K562 (cell line): ENCODE results near the gene OSBPL3. TPM values are rescaled to one million over a fixed set of nuclear protein-coding genes. Genes with fewer than 3 reads are reported as not detected.

Experiments used
- ARID2 ChIP-seq: fragments of 450-650 bp; IDR thresholded peaks from 2 replicates; pipeline ENCODE4 v1.6.1; 2017; ENCODE audit warnings: antibody characterized with exemption, mild to moderate bottlenecking
- ATF1 ChIP-seq, 2 experiments: fragments of 450-650 bp in 1 of 2; IDR thresholded peaks; 2 replicates each; pipeline ENCODE4 v1.6.1; 2016; ENCODE audit warnings: missing compliant biosample characterization in 1 of 2, missing genetic modification characterization in 1 of 2
- CTBP1 ChIP-seq: fragments of 450-650 bp; IDR thresholded peaks from 2 replicates; pipeline ENCODE4 v1.6.1; 2016; ENCODE audit warnings: borderline replicate concordance
- FOSL1 ChIP-seq: fragments of 200-800 bp; sonication (Bioruptor generic); conservative IDR thresholded peaks from 2 replicates; pipeline ENCODE4 v1.6.1; 2016; ENCODE audit warnings: missing genetic modification characterization, missing compliant biosample characterization
- MAFK ChIP-seq: IDR thresholded peaks from 2 replicates; pipeline ENCODE4 v1.6.1; 2011; ENCODE audit warnings: low read length, improper control_type of control experiment
- MED1 ChIP-seq: sonication (generic); formaldehyde crosslinking; IDR thresholded peaks from 2 replicates; pipeline ENCODE4 v1.8.1; 2023; ENCODE audit warnings: missing genetic modification reagents, borderline replicate concordance
- MTA1 ChIP-seq: fragments of 450-650 bp; IDR thresholded peaks from 2 replicates; pipeline ENCODE4 v1.6.1; 2017; ENCODE audit warnings: borderline replicate concordance
- RCOR1 ChIP-seq, 2 experiments: IDR thresholded peaks; 2 replicates each; pipeline ENCODE4 v1.6.1; 2012; ENCODE audit warnings: low read depth in 2 of 2, low read length in 2 of 2, borderline replicate concordance in 1 of 2, improper control_type of control experiment in 1 of 2
- SMARCA4 ChIP-seq: fragments of 450-650 bp; IDR thresholded peaks from 2 replicates; pipeline ENCODE4 v1.6.1; 2016
- SMARCC2 ChIP-seq: fragments of 450-650 bp; IDR thresholded peaks from 2 replicates; pipeline ENCODE4 v1.6.1; 2017; ENCODE audit warnings: antibody characterized with exemption, moderate library complexity, mild to moderate bottlenecking, low read depth
- SP1 ChIP-seq: sonication (generic); formaldehyde crosslinking; IDR thresholded peaks from 2 replicates; pipeline ENCODE4 v1.8.1; 2022; ENCODE audit warnings: mild to moderate bottlenecking, missing genetic modification reagents
- TFAM ChIP-seq: fragments of 250-450 bp; sonication (Bioruptor Pico); conservative IDR thresholded peaks from 2 replicates; pipeline ENCODE4 v1.5.0; 2021; ENCODE audit warnings: mild to moderate bottlenecking, moderate library complexity
- ZC3H4 ChIP-seq: sonication (generic); formaldehyde crosslinking; IDR thresholded peaks from 2 replicates; pipeline ENCODE4 v1.9.0; 2021; ENCODE audit warnings: missing genetic modification reagents, borderline replicate concordance
- polyA plus RNA-seq, 8 experiments: library from polyadenylated mRNA; depleted of rRNA in 4 of 8; stranded (reverse) in 5 of 8; unstranded in 3 of 8; fragments of >200 nt; fragmentation: Nextera tagmentation in 2 of 8; fragmentation: Illumina TruSeq in 1 of 8; extraction: Ambion mirVana in 2 of 8; extraction: Trizol in 1 of 8; gene quantifications; 2 replicates each; pipeline versions ENCODE4 v1.2.1 to v1.2.3, GENCODE V29; 2011 to 2014; ENCODE audit warnings: inconsistent platforms in 1 of 8, missing spikeins in 1 of 8
- total RNA-seq, 7 experiments: library from RNA; depleted of rRNA in 6 of 7; stranded (reverse); fragments of >200 nt in 6 of 7; fragmentation: Illumina TruSeq in 2 of 7; extraction: Trizol in 2 of 7; gene quantifications; 2 replicates each; pipeline versions ENCODE4 v1.2.1 to v1.2.3, GENCODE V29; 2011 to 2021; ENCODE audit warnings: low replicate concordance in 1 of 7
- TF ChIP-seq, protein P1 (sequence below): fragments of 450-650 bp; IDR thresholded peaks from 2 replicates; pipeline ENCODE4 v1.6.1; 2016; ENCODE audit warnings: borderline replicate concordance
- TF ChIP-seq, protein P2 (sequence below): fragments of 250-450 bp; sonication (Bioruptor Pico); IDR thresholded peaks from 2 replicates; pipeline ENCODE4 v1.9.0; 2021; ENCODE audit warnings: mild to moderate bottlenecking, inconsistent platforms
- TF ChIP-seq, protein P3 (sequence below), 2 experiments: IDR thresholded peaks in 1 of 2; conservative IDR thresholded peaks in 1 of 2; 2 replicates each; pipeline ENCODE4 v1.6.1; 2016; ENCODE audit warnings: low read depth in 2 of 2, mild to moderate bottlenecking in 1 of 2, missing compliant biosample characterization in 1 of 2, missing genetic modification characterization in 1 of 2, moderate library complexity in 1 of 2
- TF ChIP-seq, protein P4 (sequence below), 2 experiments: fragments of 250-450 bp in 1 of 2; fragments of 450-650 bp in 1 of 2; sonication (Bioruptor Pico) in 1 of 2; IDR thresholded peaks; 2 replicates each; pipeline versions ENCODE4 v1.6.1 to v1.8.0; 2016 to 2021; ENCODE audit warnings: mild to moderate bottlenecking in 2 of 2, moderate library complexity in 2 of 2, missing compliant biosample characterization in 1 of 2, missing genetic modification characterization in 1 of 2

Gene OSBPL3
- total and polyA plus RNA-seq, 9 of the 15 experiments (the other 6 are each of a cell fraction or from before 2014, with no cell fraction given) = 4.8 to 37.2 (median 26.5) TPM

DNA sequence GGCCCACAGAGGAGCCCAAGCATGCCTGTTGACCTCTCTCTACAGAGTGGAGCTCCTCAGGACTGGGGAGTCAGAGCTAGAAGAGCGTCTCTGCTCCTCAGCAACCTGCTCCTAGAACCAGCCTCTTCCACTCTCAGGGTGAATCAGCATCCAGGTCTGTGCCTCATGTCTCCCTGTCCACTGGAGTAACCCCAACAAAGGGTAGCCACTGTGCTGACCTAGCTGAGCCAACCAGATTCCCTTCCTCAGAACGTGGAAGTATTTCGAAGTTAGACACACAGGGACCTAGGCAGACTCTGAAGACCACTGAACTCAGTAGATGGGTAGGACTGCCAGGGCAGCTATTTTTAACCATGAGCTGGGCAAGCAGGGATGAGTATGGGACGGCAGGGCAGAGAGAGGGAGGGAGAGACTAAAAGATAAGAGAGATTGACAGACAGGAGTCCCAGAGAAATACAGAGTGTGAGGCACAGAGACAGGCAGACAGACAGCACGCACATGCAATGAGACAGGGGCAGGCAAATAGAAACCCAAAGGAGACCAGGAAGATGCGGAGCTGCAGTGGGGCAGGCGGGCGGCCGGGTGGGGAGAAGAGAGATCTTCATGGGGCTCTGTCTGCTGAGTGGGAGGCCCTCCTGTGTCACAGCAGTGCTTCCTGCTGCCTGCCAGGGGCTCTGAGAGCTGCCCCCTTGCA lies 56.7 kb downstream of the OSBPL3 start (continued):
- TF ChIP-seq ZC3H4 (CRISPR knock-in tag) (no peak), TFAM (CRISPR knock-in tag) (no peak), SMARCA4 (peak; percentile 70), FOSL1 (tag) (peak; percentile 37), MED1 (CRISPR knock-in tag) (no peak), MTA1 (peak; percentile 81), RCOR1 (IDR thresholded peaks at IDR 0.05; ENCODE audit: borderline replicate concordance in 1 of 2, low read depth in 2 of 2, low read length in 2 of 2) (0 out of 4 replicates have a peak, but pooled peaks of 1 of the 2 experiments have one; percentile 2), SMARCC2 (0 out of 2 replicates have a peak, but pooled peaks have one; percentile 18), SP1 (CRISPR knock-in tag) (no peak), ATF1 (CRISPR knock-in tag; IDR thresholded peaks at IDR 0.05) (no peak), ATF1 (tag; IDR thresholded peaks at IDR 0.05) (peak; percentile 21; the same call in 1 of the 2 replicates), CTBP1 (peak; percentile 74; the same call in 1 of the 2 replicates), MAFK (peak; percentile 41; the same call in 1 of the 2 replicates), ARID2 (no peak)
- TF ChIP-seq, protein P1, sequence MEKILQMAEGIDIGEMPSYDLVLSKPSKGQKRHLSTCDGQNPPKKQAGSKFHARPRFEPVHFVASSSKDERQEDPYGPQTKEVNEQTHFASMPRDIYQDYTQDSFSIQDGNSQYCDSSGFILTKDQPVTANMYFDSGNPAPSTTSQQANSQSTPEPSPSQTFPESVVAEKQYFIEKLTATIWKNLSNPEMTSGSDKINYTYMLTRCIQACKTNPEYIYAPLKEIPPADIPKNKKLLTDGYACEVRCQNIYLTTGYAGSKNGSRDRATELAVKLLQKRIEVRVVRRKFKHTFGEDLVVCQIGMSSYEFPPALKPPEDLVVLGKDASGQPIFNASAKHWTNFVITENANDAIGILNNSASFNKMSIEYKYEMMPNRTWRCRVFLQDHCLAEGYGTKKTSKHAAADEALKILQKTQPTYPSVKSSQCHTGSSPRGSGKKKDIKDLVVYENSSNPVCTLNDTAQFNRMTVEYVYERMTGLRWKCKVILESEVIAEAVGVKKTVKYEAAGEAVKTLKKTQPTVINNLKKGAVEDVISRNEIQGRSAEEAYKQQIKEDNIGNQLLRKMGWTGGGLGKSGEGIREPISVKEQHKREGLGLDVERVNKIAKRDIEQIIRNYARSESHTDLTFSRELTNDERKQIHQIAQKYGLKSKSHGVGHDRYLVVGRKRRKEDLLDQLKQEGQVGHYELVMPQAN = no peak
- TF ChIP-seq, protein P2, sequence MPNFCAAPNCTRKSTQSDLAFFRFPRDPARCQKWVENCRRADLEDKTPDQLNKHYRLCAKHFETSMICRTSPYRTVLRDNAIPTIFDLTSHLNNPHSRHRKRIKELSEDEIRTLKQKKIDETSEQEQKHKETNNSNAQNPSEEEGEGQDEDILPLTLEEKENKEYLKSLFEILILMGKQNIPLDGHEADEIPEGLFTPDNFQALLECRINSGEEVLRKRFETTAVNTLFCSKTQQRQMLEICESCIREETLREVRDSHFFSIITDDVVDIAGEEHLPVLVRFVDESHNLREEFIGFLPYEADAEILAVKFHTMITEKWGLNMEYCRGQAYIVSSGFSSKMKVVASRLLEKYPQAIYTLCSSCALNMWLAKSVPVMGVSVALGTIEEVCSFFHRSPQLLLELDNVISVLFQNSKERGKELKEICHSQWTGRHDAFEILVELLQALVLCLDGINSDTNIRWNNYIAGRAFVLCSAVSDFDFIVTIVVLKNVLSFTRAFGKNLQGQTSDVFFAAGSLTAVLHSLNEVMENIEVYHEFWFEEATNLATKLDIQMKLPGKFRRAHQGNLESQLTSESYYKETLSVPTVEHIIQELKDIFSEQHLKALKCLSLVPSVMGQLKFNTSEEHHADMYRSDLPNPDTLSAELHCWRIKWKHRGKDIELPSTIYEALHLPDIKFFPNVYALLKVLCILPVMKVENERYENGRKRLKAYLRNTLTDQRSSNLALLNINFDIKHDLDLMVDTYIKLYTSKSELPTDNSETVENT (CRISPR knock-in tag) = no peak
- TF ChIP-seq, protein P3, sequence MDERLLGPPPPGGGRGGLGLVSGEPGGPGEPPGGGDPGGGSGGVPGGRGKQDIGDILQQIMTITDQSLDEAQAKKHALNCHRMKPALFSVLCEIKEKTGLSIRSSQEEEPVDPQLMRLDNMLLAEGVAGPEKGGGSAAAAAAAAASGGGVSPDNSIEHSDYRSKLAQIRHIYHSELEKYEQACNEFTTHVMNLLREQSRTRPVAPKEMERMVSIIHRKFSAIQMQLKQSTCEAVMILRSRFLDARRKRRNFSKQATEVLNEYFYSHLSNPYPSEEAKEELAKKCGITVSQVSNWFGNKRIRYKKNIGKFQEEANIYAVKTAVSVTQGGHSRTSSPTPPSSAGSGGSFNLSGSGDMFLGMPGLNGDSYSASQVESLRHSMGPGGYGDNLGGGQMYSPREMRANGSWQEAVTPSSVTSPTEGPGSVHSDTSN (CRISPR knock-in tag; IDR thresholded peaks at IDR 0.05; ENCODE audit: low read depth) = no peak; the same call in 1 of the 2 replicates
- TF ChIP-seq, protein P3 (tag; conservative IDR thresholded peaks at IDR 0.05; ENCODE audit: low read depth) = peak; percentile 89
- TF ChIP-seq, protein P4, sequence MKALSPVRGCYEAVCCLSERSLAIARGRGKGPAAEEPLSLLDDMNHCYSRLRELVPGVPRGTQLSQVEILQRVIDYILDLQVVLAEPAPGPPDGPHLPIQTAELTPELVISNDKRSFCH (CRISPR knock-in tag; IDR thresholded peaks at IDR 0.05) = no peak
- TF ChIP-seq, protein P4 (tag; IDR thresholded peaks at IDR 0.05) = 0 out of 2 replicates have a peak, but pooled peaks have one; percentile 21
